Stimulated activated naive CD4-positive, alpha-beta T cell treated with Interleukin-2 at 50 U/mL for 16 hours (primary cell): ENCODE measurements around the gene KLF18.
"Not testable (repeated sequence)": the region's sequence is repeated elsewhere in the genome, so short reads cannot be mapped to it uniquely, and the experiment has no call there.

Source experiments
- DNase-seq: peaks from one replicate; lab custom pipeline; 2025; lab: John Stamatoyannopoulos, UW

KLF18 gene

GRCh38 chr1:44141531-44141930 lies at the start of gene KLF18:
Gene KLF18, minus strand, starts transcription at chr1:44141631. Its CDS starts 0 bp downstream, at chr1:44141631.
- DNase-seq, result no peak

GRCh38 chr1:44174630-44175029 lies 33.2 kb upstream of the KLF18 start:
- no peak for DNase-seq

- DNase-seq, result no peak
Observed at GRCh38 chr1:44170281-44170823, 28.9 kb upstream of the KLF18 start.

- no peak for DNase-seq
Observed at GRCh38 chr1:44168520-44169098, 27.2 kb upstream of the KLF18 start.

GRCh38 chr1:44161546-44161945 lies 20.1 kb upstream of the KLF18 start:
- no peak for DNase-seq

- no peak for DNase-seq
Observed at GRCh38 chr1:44158871-44159270, 17.4 kb upstream of the KLF18 start.

GRCh38 chr1:44157903-44158302 lies 16.5 kb upstream of the KLF18 start:
- DNase-seq, result no peak

- DNase-seq, result no peak
Observed at GRCh38 chr1:44154049-44154448, 12.6 kb upstream of the KLF18 start.

- no peak for DNase-seq
Observed at GRCh38 chr1:44152692-44153091, 11.3 kb upstream of the KLF18 start.

GRCh38 chr1:44151808-44152207 lies 10.4 kb upstream of the KLF18 start:
- DNase-seq, result no peak

GRCh38 chr1:44151332-44151731 lies 9.9 kb upstream of the KLF18 start:
- DNase-seq, result no peak

- no peak for DNase-seq
Observed at GRCh38 chr1:44147582-44147981, 6.2 kb upstream of the KLF18 start.

GRCh38 chr1:44146536-44147361 lies 5.3 kb upstream of the KLF18 start:
- DNase-seq, result no peak

- no peak for DNase-seq
Observed at GRCh38 chr1:44144962-44145756, 3.7 kb upstream of the KLF18 start.

GRCh38 chr1:44139565-44139964 lies 1.9 kb downstream of the KLF18 start:
- not testable (repeated sequence) for DNase-seq

- no peak for DNase-seq
Observed at GRCh38 chr1:44138239-44138638, 3.2 kb downstream of the KLF18 start.

- DNase-seq, result no peak
Observed at GRCh38 chr1:44135886-44136285, 5.5 kb downstream of the KLF18 start.

- DNase-seq, result no peak
Observed at GRCh38 chr1:44134071-44134920, 7.1 kb downstream of the KLF18 start.

GRCh38 chr1:44131411-44131810 lies 10.0 kb downstream of the KLF18 start:
- DNase-seq, result no peak

GRCh38 chr1:44129616-44130500 lies 11.6 kb downstream of the KLF18 start:
- DNase-seq, result no peak
